Measurements from ENCODE around the gene FBXL20. TPM values are rescaled to one million over a fixed set of nuclear protein-coding genes. Genes with fewer than 3 reads are reported as not detected.
A peak's percentile ranks its signal among the peaks of the same experiment; 100 is the strongest.

Gene FBXL20
- total and polyA plus RNA-seq, 8 donors = 2.5 to 15.5 (median 7.0) TPM

DNA sequence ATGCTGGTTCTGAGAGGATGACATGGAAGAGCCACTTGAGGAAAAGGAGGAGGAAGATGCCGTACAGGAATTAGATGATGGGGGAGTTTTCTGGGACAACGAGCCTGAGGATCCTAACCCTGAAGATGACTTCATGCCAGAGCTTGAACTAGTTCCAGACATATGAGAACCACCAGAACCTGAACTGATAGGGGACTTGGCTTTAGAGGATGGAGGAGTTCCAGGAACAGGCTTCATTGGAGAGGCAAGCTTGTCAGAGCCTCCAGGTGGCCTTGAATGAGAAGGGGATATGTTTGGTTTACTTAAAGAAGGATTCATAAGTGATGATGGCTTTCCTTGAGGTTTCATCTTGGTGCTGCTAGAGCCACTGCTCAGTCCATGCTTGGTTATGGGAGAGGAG lies 6.9 kb upstream of the FBXL20 start:
- DNase-seq = peak in 1 of 6 donors; percentile 4
- Histone ChIP-seq H3K27me3 (no peaks in the 10 kb centered on the region), H3K4me3 (no peak overlapping the region), H3K9me3 (no peaks in the 10 kb centered on the region), H3K4me1 (no peaks in the 10 kb centered on the region), H3K36me3 (peaks cover 12 to 48% (median 18%) of the 10 kb centered on the region in 3 donors), H3K27ac (no peak overlapping the region)
- TF ChIP-seq, protein P1, sequence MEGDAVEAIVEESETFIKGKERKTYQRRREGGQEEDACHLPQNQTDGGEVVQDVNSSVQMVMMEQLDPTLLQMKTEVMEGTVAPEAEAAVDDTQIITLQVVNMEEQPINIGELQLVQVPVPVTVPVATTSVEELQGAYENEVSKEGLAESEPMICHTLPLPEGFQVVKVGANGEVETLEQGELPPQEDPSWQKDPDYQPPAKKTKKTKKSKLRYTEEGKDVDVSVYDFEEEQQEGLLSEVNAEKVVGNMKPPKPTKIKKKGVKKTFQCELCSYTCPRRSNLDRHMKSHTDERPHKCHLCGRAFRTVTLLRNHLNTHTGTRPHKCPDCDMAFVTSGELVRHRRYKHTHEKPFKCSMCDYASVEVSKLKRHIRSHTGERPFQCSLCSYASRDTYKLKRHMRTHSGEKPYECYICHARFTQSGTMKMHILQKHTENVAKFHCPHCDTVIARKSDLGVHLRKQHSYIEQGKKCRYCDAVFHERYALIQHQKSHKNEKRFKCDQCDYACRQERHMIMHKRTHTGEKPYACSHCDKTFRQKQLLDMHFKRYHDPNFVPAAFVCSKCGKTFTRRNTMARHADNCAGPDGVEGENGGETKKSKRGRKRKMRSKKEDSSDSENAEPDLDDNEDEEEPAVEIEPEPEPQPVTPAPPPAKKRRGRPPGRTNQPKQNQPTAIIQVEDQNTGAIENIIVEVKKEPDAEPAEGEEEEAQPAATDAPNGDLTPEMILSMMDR (IDR thresholded peaks at IDR 0.05) = no peak
- ATAC-seq = no peak
- 74 to 86% methylated on average over 2 of the region's 2 CpGs for WGBS, 2 donors
- no peak for FAIRE-seq
- intact Hi-C loops (cut with DNase I) = no loop called here

DNA sequence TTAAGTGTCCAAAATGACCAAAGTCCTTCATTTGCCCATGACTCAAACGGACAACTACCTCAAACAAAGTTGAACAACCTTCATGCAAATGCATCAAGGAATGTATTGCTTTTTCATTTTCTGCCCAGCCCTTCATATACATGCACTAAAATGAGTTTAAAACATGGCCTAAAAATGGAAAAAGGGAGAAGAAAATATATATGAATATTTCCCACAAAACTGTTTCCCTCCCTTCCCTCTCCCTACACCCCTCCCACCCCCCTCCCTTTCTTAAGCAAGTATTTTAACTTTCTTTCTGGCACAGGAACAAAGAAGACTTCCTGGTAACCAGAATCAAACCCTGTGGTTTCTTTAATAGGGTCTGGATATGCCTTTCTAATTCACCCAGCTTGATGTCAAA lies 5.5 kb upstream of the FBXL20 start:
- FAIRE-seq (no peak), ATAC-seq (no peak), DNase-seq (no peak)
- intact Hi-C loops (cut with DNase I) = no loop called here
- TF ChIP-seq, protein P1 (IDR thresholded peaks at IDR 0.05) = no peak
- Histone ChIP-seq H3K4me1 (no peaks in the 10 kb centered on the region), H3K9me3 (no peaks in the 10 kb centered on the region), H3K27ac (no peak overlapping the region), H3K4me3 (no peak overlapping the region), H3K36me3 (peaks cover 8 to 39% (median 18%) of the 10 kb centered on the region in 3 donors), H3K27me3 (no peaks in the 10 kb centered on the region)
- 60 to 76% methylated on average over 1 of the region's 1 CpG for WGBS, 2 donors

DNA sequence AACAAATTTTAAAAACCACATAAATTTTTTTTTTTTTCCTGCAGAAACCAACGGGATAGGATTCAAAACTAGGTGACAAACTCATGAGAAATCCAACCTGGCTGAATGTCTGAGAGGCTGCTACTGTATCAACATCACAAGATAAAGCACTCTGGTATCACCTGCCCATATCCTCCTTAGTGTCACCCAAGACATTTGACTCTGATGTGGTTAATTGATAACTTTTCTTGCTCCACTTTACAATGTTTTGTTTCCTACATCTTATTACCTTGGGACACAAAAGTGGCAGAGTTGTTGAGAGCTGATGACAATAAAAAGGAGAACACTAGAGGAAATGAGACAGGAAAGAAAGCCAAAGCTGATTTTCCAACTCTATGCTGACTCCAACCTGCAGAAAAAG lies 4.0 kb upstream of the FBXL20 start:
- Histone ChIP-seq H3K4me3 (no peak overlapping the region), H3K27ac (no peak overlapping the region), H3K4me1 (no peaks in the 10 kb centered on the region), H3K27me3 (no peaks in the 10 kb centered on the region), H3K36me3 (peaks cover 8 to 30% (median 18%) of the 10 kb centered on the region in 3 donors), H3K9me3 (no peaks in the 10 kb centered on the region)
- intact Hi-C loops (cut with DNase I) = no loop called here
- no peak for FAIRE-seq
- 53 to 58% methylated on average over 1 of the region's 1 CpG for WGBS, 2 donors
- ATAC-seq = no peak
- DNase-seq = no peak
- TF ChIP-seq, protein P1 (IDR thresholded peaks at IDR 0.05) = no peak

DNA sequence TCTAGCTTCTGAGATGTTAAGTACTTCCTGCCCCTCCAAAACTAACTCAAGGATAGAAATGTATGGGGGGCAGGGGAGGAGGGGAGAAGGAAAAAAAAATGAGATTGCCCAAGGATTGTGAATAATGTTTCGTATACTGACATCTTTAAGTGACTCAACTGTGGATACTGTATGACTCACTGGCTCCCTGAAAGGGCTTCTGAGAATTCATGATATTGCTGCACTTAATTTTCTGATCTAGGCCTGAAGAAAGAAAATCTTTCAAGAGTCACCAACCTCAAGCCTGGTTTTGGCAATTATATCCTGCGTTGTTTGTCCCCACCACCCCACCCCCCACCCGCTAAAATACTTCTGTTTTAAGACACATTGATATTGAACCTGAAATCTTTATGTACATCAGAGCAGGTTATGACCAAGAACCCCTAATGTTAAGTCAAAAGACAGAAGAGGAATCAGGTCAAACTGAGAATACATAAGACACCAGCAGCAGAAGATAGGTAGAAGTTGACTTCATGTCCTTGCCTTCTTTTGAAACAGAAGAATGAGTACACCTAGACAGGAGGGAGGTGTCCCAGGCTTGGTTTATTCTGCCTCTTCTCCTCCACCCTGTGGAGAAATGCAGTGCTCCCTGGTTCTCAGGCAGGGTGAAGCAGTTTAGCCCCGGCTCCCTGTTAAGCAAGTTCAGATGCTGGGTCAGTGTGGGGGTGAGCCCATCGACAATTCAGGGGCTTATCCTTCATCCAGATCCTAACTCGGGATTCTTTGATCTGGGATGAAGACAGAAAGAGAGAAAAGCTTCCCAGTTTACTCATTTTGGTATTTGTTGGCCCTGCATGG lies 3.3 kb upstream of the FBXL20 start:
- no peak for DNase-seq
- TF ChIP-seq, protein P1 (IDR thresholded peaks at IDR 0.05) = no peak
- Histone ChIP-seq H3K36me3 (peaks cover 6 to 24% (median 13%) of the 10 kb centered on the region in 3 donors), H3K27ac (no peak overlapping the region), H3K4me3 (no peak overlapping the region), H3K27me3 (no peaks in the 10 kb centered on the region), H3K9me3 (no peaks in the 10 kb centered on the region), H3K4me1 (peaks cover 0 to 7% (median 6%) of the 10 kb centered on the region in 3 donors)
- WGBS, 2 donors = 82 to 83% methylated on average over 6 of the region's 6 CpGs
- no peak for ATAC-seq
- intact Hi-C loops (cut with DNase I) = no loop called here
- FAIRE-seq = no peak
